Progenitor cell of endocrine pancreas (in vitro differentiated cells): ENCODE data around the gene FGD5. TPM values are rescaled to one million over a fixed set of nuclear protein-coding genes. Genes with fewer than 3 reads are reported as not detected.

Experiments
- DNase-seq: peaks from one replicate; pipeline ENCODE4 v3.0.0; 2021; ENCODE audit warnings: low spot score; ENCODE audit not compliant: unreplicated experiment
- H3K27ac Mint-ChIP-seq: 2 replicates; pipeline ENCODE4 v1.8.0; 2021; ENCODE audit warnings: mild to moderate bottlenecking, moderate library complexity, mixed read lengths
- H3K27me3 Mint-ChIP-seq: 2 replicates; pipeline ENCODE4 v1.8.0; 2021; ENCODE audit warnings: mixed read lengths
- H3K36me3 Mint-ChIP-seq: 2 replicates; pipeline ENCODE4 v1.8.0; 2022; ENCODE audit warnings: mixed read lengths; ENCODE audit not compliant: insufficient read depth
- H3K4me1 Mint-ChIP-seq: 2 replicates; pipeline ENCODE4 v1.8.0; 2021; ENCODE audit warnings: low read depth, mixed read lengths
- H3K4me3 Mint-ChIP-seq: 2 replicates; pipeline ENCODE4 v1.8.0; 2021; ENCODE audit warnings: low read depth, mild to moderate bottlenecking, moderate library complexity, mixed read lengths
- H3K9me3 Mint-ChIP-seq: 2 replicates; pipeline ENCODE4 v1.8.0; 2021; ENCODE audit warnings: low read depth, mixed read lengths
- CTCF ChIP-seq: fragments of 200-600 bp; sonication (generic); IDR thresholded peaks from one replicate; pipeline ENCODE4 v1.5.0; 2021; ENCODE audit warnings: antibody characterized with exemption, mild to moderate bottlenecking; ENCODE audit not compliant: unreplicated experiment
- total RNA-seq: library from RNA; stranded (reverse); gene quantifications from 2 replicates; pipeline ENCODE4 v1.2.1, GENCODE V29; 2021

The FGD5 gene
- total RNA-seq, 1 donor from 2014 or later: 0.17 TPM

GRCh38 chr3:14892226-14892625 is 73.5 kb downstream of the FGD5 start:
- H3K9me3 Mint-ChIP-seq: no peaks in the 10 kb centered on the region
- H3K4me1 Mint-ChIP-seq: peaks cover 14% of the 10 kb centered on the region
- no peak for TF ChIP-seq CTCF
- H3K27me3 Mint-ChIP-seq: peaks cover 48% of the 10 kb centered on the region
- DNase-seq: no peak
- no peak overlapping the region for H3K27ac Mint-ChIP-seq
- H3K36me3 Mint-ChIP-seq: no peaks in the 10 kb centered on the region
- H3K4me3 Mint-ChIP-seq: no peak overlapping the region

- no peak for DNase-seq
- no peak for TF ChIP-seq CTCF
- peaks cover 52% of the 10 kb centered on the region for H3K27me3 Mint-ChIP-seq
- H3K9me3 Mint-ChIP-seq: no peaks in the 10 kb centered on the region
- H3K4me1 Mint-ChIP-seq: peaks cover 4% of the 10 kb centered on the region
- H3K4me3 Mint-ChIP-seq: no peak overlapping the region
- H3K36me3 Mint-ChIP-seq: no peaks in the 10 kb centered on the region
- no peak overlapping the region for H3K27ac Mint-ChIP-seq
These were observed 75.3 kb downstream of the FGD5 start for GRCh38 chr3:14894085-14894484.

GRCh38 chr3:14897266-14897665 is 78.5 kb downstream of the FGD5 start:
- H3K27me3 Mint-ChIP-seq: peaks cover 38% of the 10 kb centered on the region
- H3K4me1 Mint-ChIP-seq: peaks cover 5% of the 10 kb centered on the region
- no peak for TF ChIP-seq CTCF
- no peaks in the 10 kb centered on the region for H3K9me3 Mint-ChIP-seq
- H3K4me3 Mint-ChIP-seq: no peak overlapping the region
- no peak overlapping the region for H3K27ac Mint-ChIP-seq
- no peaks in the 10 kb centered on the region for H3K36me3 Mint-ChIP-seq
- no peak for DNase-seq

GRCh38 chr3:14898929-14899328 is 80.2 kb downstream of the FGD5 start:
- no peak for TF ChIP-seq CTCF
- H3K27ac Mint-ChIP-seq: no peak overlapping the region
- H3K4me1 Mint-ChIP-seq: peaks cover 5% of the 10 kb centered on the region
- H3K27me3 Mint-ChIP-seq: peaks cover 38% of the 10 kb centered on the region
- H3K9me3 Mint-ChIP-seq: no peaks in the 10 kb centered on the region
- DNase-seq: no peak
- H3K36me3 Mint-ChIP-seq: no peaks in the 10 kb centered on the region
- no peak overlapping the region for H3K4me3 Mint-ChIP-seq

GRCh38 chr3:14899993-14900618 is 81.3 kb downstream of the FGD5 start:
- H3K36me3 Mint-ChIP-seq: peaks cover 2% of the 10 kb centered on the region
- no peak for DNase-seq
- peaks cover 33% of the 10 kb centered on the region for H3K27me3 Mint-ChIP-seq
- peaks cover 3% of the 10 kb centered on the region for H3K9me3 Mint-ChIP-seq
- no peak overlapping the region for H3K4me3 Mint-ChIP-seq
- peaks cover 5% of the 10 kb centered on the region for H3K4me1 Mint-ChIP-seq
- no peak for TF ChIP-seq CTCF
- no peak overlapping the region for H3K27ac Mint-ChIP-seq
